Panc1 (cell line): Measurements from ENCODE around the gene TSHZ2. TPM values are rescaled to one million over a fixed set of nuclear protein-coding genes. Genes with fewer than 3 reads are reported as not detected.

Experiments
- ATAC-seq: fragments of 200-7000 bp; cut with Tn5 transposase; 2 replicates; pipeline ENCODE4 v1.9.1; 2020; ENCODE audit warnings: mild to moderate bottlenecking, moderate library complexity
- BruUV-seq: library from RNA; stranded (reverse); fragments of 400-500 nt; replicated peaks from 2 replicates; lab custom pipeline; 2021; lab: Mats Ljungman, UMichigan
- CTCF ChIA-PET: fragments of 300-600 bp; sonication (Branson Sonifier 250); formaldehyde crosslinking; loops from one replicate; lab custom pipeline; 2022; ENCODE audit warnings: antibody characterized with exemption; lab: Charles Lee
- POLR2A ChIA-PET: fragments of 300-600 bp; sonication (Branson Sonifier 250); formaldehyde crosslinking; loops from one replicate; lab custom pipeline; 2022; ENCODE audit warnings: antibody characterized with exemption; lab: Charles Lee
- DNase-seq: peaks from one replicate; pipeline ENCODE4 v3.0.0-alpha.2; 2010; ENCODE audit warnings: low read depth, low spot score
- H3K27ac ChIP-seq: 2 replicates; pipeline ENCODE4 v1.5.1; 2011; ENCODE audit warnings: mild to moderate bottlenecking, low read length, inconsistent platforms
- H3K27me3 ChIP-seq: fragments of 200-500 bp; sonication (Bioruptor generic); 2 replicates; pipeline ENCODE4 v1.6.0; 2014; ENCODE audit warnings: low read length, inconsistent platforms; ENCODE audit not compliant: control insufficient read depth, insufficient read depth
- H3K36me3 ChIP-seq: fragments of 200-500 bp; sonication (Bioruptor generic); 2 replicates; pipeline ENCODE4 v1.5.1; 2014; ENCODE audit warnings: inconsistent platforms, mild to moderate bottlenecking, low read length, moderate library complexity; ENCODE audit not compliant: control insufficient read depth, insufficient read depth
- H3K4me1 ChIP-seq: 2 replicates; pipeline ENCODE4 v1.5.1; 2011; ENCODE audit warnings: inconsistent platforms, mild to moderate bottlenecking, low read length, moderate library complexity; ENCODE audit not compliant: control insufficient read depth, insufficient read depth
- H3K4me3 ChIP-seq, 2 experiments: 2 replicates each; pipeline ENCODE4 v1.5.1; 2011 to 2012; ENCODE audit warnings: low read depth in 2 of 2, low read length in 2 of 2, mild to moderate bottlenecking in 2 of 2, inconsistent platforms in 1 of 2, moderate library complexity in 1 of 2
- H3K9me3 ChIP-seq: fragments of 200-500 bp; sonication (Bioruptor generic); 2 replicates; pipeline ENCODE4 v1.5.1; 2014; ENCODE audit warnings: low read depth, mild to moderate bottlenecking, inconsistent platforms, low read length, moderate library complexity; ENCODE audit not compliant: control insufficient read depth, insufficient read depth
- CTCF ChIP-seq: fragments of 450-650 bp; IDR thresholded peaks from 2 replicates; pipeline ENCODE4 v1.5.1; 2017; ENCODE audit warnings: mild to moderate bottlenecking
- POLR2AphosphoS5 ChIP-seq: IDR thresholded peaks from 2 replicates; pipeline ENCODE4 v1.6.1; 2012; ENCODE audit warnings: mild to moderate bottlenecking, low read depth, low read length, moderate library complexity
- REST ChIP-seq, 2 experiments: IDR thresholded peaks; 2 replicates each; pipeline ENCODE4 v1.6.1; 2011 to 2012; ENCODE audit warnings: low read depth in 2 of 2, control low read depth in 1 of 2, low read length in 1 of 2, mild to moderate bottlenecking in 1 of 2, moderate library complexity in 1 of 2; ENCODE audit not compliant: insufficient read depth in 1 of 2
- SIN3A ChIP-seq: IDR thresholded peaks from 2 replicates; pipeline ENCODE4 v1.6.1; 2012; ENCODE audit warnings: low read depth, mild to moderate bottlenecking, low read length, moderate library complexity, borderline replicate concordance; ENCODE audit not compliant: insufficient read depth
- TCF7L2 ChIP-seq: IDR thresholded peaks from 2 replicates; pipeline ENCODE4 v1.6.1; 2011; ENCODE audit warnings: mild to moderate bottlenecking, low read depth, low read length, inconsistent platforms
- in situ Hi-C: cut with HindIII; loops from 2 replicates; pipeline ENCODE4 v1.10.0; 2016; ENCODE audit warnings: low sequenced_read_pairs, low pct_unique_long_range_greater_than_20kb
- intact Hi-C: fragments of 100-400 bp; cut with micrococcal nuclease; formaldehyde crosslinking; loops from one replicate; pipeline ENCODE4 v1.10.0; 2022; ENCODE audit not compliant: unreplicated experiment
- total RNA-seq: library from RNA; stranded (reverse); gene quantifications from one replicate; pipeline ENCODE4 v1.2.1, GENCODE V29; 2021; ENCODE audit not compliant: unreplicated experiment

The TSHZ2 gene
- total RNA-seq, 1 experiment from 2014 or later: 0.36 TPM

- DNase-seq (no peak), ATAC-seq (no peak)
- no peaks in the 10 kb centered on the region for H3K4me1 ChIP-seq
- intact Hi-C loops (no loop called here), in situ Hi-C loops (no loop called here)
- TF ChIP-seq SIN3A (no peak), CTCF (peak; percentile 12; the same call in 1 of the 2 replicates)
- no peaks in the 10 kb centered on the region for H3K9me3 ChIP-seq
- no peaks in the 10 kb centered on the region for H3K36me3 ChIP-seq
- ChIA-PET CTCF (no interaction called here), POLR2A (no interaction called here)
- no TSS peak for BruUV-seq
- no peaks in the 10 kb centered on the region for H3K27me3 ChIP-seq
- no peak overlapping the region for H3K4me3 ChIP-seq
- no peak overlapping the region for H3K27ac ChIP-seq
These were observed 13.0 kb upstream of the TSHZ2 start for GRCh38 chr20:52959125-52959524.

DNA sequence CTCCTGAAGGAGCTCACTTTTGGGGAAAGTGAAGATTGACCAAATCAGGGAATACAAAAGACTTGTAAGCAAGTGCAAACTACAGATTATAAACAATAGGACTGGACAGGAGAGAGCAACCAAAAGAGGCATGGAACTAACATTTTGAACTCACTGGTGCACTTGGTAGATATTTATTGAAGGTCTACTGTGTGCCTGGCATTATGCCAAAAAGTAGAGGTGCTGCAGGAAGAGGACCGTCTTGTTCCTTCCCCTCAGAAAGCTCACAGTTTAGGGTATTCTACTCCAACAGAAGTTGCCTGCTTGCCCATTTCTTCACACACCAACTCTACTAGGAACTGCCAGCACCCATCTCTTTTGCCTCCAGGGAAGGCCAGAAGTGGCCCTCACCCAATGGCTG, 10.0 kb upstream of the TSHZ2 start:
- no peaks in the 10 kb centered on the region for H3K4me1 ChIP-seq
- H3K27ac ChIP-seq: no peak overlapping the region
- no peaks in the 10 kb centered on the region for H3K36me3 ChIP-seq
- no peaks in the 10 kb centered on the region for H3K9me3 ChIP-seq
- ChIA-PET POLR2A (no interaction called here), CTCF (no interaction called here)
- no TSS peak for BruUV-seq
- ATAC-seq (no peak), DNase-seq (no peak)
- no peak overlapping the region for H3K4me3 ChIP-seq
- intact Hi-C loops (no loop called here), in situ Hi-C loops (no loop called here)
- no peaks in the 10 kb centered on the region for H3K27me3 ChIP-seq
- TF ChIP-seq REST (IDR thresholded peaks at IDR 0.05; ENCODE audit: insufficient read depth in 1 of 2, low read depth in 2 of 2, low read length in 1 of 2) (no peak), POLR2AphosphoS5 (no peak), CTCF (no peak), SIN3A (no peak), TCF7L2 (no peak)

GRCh38 chr20:52963131-52963530, 9.0 kb upstream of the TSHZ2 start:
- no TSS peak for BruUV-seq
- intact Hi-C loops: no loop called here
- POLR2A ChIA-PET: no interaction called here
- no peak for ATAC-seq
- no peaks in the 10 kb centered on the region for H3K27me3 ChIP-seq
- no peak overlapping the region for H3K4me3 ChIP-seq
- H3K4me1 ChIP-seq: no peaks in the 10 kb centered on the region
- CTCF ChIA-PET: no interaction called here
- TF ChIP-seq SIN3A (no peak), POLR2AphosphoS5 (no peak), REST (IDR thresholded peaks at IDR 0.05; ENCODE audit: insufficient read depth in 1 of 2, low read depth in 2 of 2, low read length in 1 of 2) (no peak), CTCF (no peak), TCF7L2 (no peak)
- in situ Hi-C loops: no loop called here
- H3K27ac ChIP-seq: no peak overlapping the region
- no peaks in the 10 kb centered on the region for H3K36me3 ChIP-seq
- DNase-seq: no peak
- no peaks in the 10 kb centered on the region for H3K9me3 ChIP-seq
